SIG-M5 treated with dmso at 0.1 percent for 504 hours (cell line): ENCODE results near the gene CENPO.
"Not testable (repeated sequence)": the region's sequence is repeated elsewhere in the genome, so short reads cannot be mapped to it uniquely, and the experiment has no call there.

ENCODE experiments used
- DNase-seq: peaks from one replicate; lab custom pipeline; 2025; ENCODE audit not compliant: unreplicated experiment; lab: John Stamatoyannopoulos, UW

CENPO gene

GRCh38 chr2:24787532-24787931, 5.7 kb upstream of the CENPO start:
- no peak for DNase-seq

- DNase-seq: no peak
Observed at GRCh38 chr2:24788816-24789215, 4.4 kb upstream of the CENPO start.

DNA sequence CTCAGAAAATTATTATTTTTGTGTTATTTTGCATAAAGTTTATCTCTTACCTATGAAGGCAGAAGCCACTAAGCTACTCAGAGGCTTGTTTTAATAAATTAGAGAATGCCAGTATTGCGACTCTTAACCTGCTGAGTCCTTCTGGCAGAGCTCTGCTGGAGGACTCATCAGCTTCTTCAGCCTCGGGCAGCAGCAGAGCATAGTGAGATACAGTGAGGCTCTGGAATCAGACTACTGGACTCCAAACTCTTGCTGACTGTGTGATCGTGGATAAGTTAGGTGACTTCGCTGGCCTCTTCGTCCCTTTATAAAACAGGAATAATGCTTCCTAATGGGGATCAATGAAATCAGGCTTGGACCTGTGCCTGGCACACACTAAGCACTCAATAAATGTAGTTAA, 1.8 kb upstream of the CENPO start:
- no peak for DNase-seq

DNA sequence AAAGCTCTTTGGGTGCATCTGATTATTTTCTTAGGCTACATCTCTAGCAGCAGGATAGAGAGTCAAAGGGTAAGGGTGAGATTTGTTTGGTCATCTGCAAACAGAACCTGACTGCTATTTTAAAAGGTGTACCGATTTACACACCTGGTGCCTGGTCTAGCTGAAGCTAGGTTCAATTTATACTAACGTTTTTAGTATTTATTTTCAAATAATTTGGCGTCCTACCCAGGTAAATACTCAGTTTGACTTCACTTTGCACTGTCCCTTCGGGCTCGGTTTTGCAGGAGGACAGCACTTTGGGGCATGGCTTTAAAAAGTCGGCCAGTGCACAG, 717 bp upstream of the CENPO start:
- no peak for DNase-seq

GRCh38 chr2:24793761-24794435, 673 bp downstream of the CENPO start:
- peak; percentile 32 for DNase-seq

GRCh38 chr2:24797644-24798043, 4.4 kb downstream of the CENPO start:
- DNase-seq: no peak

- not testable (repeated sequence) for DNase-seq
Observed at GRCh38 chr2:24800487-24800886, 7.3 kb downstream of the CENPO start.

DNA sequence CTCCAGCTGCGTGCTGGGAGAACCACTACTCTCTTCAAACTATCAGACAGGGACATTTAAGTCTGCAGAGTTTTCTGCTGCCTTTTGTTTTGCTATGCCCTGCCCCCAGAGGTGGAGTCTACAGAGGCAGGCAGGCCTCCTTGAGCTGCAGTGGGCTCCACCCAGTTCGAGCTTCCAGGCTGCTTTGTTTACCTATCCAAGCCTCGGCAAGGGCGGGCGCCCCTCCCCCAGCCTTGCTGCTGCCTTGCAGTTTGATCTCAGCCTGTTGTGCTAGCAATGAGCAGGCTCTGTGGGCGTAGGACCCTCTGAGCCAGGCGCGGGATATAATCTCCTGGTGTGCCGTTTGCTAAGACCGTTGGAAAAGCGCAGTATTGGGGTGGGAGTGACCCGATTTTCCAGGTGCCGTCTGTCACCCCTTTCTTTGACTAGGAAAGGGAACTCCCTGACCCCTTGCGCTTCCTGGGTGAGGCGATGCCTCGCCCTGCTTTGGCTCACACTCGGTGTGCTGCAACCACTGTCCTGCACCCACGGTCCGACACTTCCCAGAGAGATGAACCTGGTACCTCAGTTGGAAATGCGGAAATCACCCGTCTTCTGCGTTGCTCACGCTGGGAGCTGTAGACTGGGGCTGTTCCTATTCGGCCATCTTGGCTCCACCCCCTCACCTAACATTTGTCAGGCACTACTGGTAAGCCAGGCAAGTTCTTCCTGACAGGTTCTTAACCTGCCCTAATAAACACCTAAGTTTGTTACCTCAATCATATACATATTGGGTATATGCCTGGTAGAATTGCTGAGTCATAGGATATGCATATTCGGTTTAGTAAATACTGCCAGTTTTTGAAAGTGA, 12.8 kb downstream of the CENPO start:
- not testable (repeated sequence) for DNase-seq

DNA sequence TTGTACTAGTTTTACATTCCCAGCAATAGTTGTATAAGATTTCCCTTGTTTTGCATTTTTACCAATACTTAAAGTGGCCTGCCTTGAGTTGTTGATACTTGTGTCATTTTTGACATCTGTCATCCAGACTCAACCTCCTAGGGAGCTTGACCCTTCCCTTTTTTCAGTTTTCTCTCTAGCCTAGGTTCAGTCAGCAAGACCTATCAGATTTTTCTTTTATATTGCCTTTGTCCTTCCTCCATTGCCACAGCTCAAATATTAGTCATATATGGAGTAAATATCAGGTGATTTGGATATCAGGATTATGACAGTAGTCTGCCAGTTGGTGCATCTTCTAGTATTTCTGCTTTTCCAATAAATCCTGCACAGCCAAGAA, 13.4 kb downstream of the CENPO start:
- DNase-seq: no peak

DNA sequence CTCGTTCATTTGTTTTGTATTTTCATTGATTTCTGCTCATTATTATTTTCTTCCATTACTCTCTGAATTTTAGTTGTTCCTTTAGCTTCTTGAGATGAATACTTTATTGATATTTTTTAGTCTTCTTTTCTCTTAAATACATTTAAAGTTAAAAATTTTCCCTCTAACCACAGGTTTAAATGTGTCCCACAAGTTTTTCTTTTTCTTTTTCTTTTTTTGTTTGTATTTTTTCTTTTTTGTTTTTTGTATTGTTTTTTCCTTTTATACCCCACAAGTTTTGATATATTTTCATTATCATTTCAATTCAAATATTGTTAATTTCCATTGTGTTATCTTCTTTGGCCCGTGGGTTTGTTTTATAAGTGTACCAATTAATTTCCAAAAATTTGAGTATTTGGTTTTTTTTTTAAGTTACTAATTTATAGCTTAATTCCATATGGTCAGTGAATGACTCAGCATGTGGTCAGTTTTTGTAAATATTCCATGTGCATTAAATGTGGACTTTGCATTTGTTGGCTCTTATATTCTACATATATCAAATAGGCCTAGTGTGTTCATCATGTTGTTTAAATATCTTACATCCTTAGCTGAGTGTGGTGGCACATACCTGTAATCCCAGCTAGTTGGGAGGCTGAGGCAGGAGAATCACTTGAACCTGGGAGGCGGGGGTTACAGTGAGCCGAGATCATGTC, 16.2 kb downstream of the CENPO start:
- DNase-seq: no peak

DNA sequence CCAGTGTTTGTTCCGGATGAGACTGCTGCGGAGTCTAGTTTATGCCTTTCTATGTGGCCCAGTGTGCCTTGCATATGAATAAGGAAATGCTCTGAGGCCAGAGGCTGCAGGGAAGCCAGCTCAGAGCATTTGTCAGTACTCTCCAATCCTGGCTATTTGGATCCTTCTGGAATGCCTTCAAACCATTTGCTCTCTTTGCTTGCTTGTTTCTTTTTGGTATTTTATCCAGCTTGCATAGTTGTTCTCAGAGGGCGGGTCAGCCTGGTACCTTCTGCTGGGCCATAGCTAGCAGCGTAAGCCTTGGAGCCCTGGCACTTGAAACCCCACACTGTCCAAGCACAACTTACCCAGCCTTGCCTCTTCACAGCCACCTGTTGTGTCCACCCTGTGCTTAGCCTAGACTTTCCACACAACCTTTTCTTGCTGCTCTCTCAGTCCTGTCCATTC, 20.5 kb downstream of the CENPO start:
- DNase-seq: no peak

DNA sequence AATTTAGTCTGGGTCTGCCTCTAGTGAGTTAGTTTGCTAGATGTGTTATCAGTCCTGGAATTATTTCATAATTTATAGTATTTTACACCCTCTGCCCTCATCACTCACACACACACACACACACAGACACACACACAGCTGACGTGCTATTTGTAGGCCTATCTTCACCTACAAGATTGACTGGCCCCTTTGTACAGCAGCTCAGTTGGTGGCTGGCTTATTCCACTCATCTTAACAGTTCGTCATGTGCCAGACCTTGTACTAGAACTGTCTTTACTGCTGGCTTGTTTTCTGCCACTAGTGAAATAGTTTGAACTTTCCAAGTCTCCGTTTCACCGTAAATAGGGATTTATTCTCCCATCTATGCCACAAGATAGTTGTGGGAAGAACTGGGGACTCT, 21.3 kb downstream of the CENPO start:
- DNase-seq: no peak

DNA sequence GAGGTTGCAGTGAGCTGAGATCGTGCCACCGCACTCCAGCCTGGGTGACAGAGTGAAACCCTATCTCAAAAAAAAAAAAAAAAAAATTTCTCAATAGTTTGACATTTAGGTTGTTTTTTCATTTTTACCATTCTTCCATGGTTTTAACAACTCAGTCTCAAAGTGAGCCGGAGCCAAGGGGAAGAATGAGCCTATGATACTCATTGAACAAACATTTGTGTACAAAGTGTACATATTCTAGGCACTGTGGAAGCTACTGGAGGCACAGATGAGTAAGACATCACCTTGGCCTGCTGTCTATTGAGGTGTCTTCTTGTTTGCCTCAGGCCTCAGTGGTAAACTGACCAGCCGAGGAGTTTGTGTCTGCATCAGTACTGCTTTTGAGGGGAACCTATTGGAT, 21.9 kb downstream of the CENPO start:
- DNase-seq: no peak

- DNase-seq: no peak
Observed at GRCh38 chr2:24816404-24816803, 23.2 kb downstream of the CENPO start.

GRCh38 chr2:24816884-24817283, 23.7 kb downstream of the CENPO start:
- no peak for DNase-seq

- DNase-seq: no peak
Observed at GRCh38 chr2:24818721-24819167, 25.5 kb downstream of the CENPO start.

DNA sequence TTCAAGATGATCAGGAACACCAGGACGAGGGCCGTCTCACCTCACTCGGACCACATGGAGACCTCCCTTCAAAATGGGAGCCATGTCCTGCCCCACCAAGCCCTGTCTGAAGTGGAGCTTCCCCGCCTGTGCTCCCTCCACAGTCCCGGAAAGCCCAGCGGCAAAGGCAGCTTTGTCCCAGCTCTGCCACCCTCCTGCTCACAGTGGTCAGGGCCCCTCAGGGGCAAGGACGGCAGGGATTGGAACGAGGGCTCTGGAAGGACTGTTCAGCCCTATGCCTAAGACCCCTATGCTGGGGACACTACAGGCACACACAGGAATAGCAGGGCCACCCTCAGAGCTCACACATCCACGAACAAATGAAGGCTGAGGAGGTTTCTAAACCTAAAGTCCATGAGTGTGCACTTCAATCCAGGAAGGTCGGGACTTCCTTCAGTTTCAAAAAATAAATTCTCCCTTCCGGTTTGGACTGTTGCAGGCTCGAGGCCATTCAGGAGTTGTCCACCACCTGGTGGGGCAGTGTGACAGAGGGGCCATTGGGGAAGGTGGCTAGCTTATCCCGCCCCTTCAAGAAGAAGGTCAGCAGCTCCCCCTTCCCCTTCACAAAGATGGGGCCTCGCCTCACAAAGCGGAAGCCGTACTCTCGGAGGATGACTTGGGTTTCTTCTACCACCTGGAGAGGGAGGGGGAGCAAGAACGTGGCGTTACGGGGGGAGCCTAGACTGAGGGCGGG, 26.4 kb downstream of the CENPO start:
- DNase-seq: no peak

GRCh38 chr2:24820175-24820513, 26.9 kb downstream of the CENPO start:
- no peak for DNase-seq

DNA sequence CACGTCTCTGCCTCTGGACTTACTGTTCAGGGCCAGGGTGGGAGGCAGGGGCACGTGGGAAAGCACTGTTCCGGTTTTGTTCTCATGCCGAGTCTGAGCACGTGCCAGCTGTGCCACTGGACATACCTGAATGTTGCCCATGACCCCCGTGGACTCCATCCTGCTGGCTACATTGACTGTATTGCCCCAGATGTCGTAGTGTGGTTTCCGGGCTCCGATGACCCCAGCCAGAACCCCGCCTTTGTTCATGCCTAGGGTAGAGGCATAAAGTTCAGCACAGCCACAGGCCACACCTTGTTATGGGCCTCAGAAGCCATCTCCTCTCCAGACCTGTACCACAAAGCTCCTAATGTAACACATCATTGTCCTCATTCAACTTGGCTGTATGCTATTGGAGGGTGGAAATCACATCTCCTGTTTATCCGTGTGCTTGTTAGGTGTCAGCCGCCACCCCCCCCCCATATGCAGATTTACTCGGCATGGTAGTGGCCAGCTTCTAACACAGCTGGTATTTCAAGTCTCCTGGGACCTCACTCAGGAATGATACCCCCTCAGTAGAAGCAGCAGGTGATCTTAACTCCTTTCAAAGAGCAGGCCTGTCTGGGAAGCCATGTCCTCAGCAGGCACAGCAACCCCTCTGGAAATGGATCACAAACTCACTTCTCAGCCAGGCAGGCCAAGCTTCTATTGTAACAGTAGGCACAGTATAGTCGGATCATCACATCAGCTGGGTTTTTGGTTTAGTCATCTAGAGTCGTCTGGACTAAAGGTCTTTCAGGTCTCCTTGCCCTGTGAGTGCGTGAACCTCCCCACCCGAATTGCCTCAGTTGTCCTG, 27.6 kb downstream of the CENPO start:
- no peak for DNase-seq

DNA sequence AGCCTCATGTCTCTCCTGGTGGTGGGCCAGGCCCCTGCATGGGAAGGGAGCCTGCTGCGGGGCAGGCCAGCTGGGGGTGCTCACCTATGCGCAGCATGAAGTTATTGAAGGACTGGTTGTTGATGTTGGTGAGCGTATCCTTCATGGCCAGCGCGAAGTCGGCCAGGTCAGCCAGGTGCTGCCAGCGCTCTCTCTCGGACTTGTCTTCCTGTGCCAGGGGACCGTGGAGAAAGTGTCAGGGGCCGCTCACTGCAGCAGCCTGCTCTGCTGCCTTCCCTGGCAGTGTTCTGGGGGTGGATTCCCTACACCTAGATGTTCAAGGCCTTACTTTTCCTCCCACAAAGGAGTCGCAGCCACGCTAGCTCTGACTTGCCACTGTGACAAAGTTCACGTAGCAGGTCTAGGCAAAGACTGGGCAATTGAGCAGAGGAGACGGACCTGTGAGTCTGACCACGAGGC, 28.2 kb downstream of the CENPO start:
- DNase-seq: no peak
